ENCODE results near the gene DHX35.

DNA sequence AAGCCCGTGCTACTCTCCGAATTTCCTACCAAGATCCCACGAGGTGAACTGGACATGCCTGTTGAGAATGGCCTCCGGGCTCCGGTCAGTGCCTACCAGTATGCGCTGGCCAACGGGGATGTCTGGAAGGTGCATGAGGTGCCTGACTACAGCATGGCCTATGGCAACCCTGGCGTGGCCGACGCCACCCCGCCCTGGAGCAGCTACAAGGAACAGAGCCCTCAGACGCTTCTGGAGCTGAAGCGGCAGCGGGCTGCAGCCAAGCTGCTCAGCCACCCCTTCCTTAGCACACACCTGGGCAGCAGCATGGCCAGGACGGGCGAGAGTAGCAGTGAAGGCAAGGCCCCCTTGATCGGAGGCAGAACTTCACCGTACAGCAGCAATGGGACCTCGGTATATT is 44.0 kb upstream of the DHX35 start:
- TF ChIP-seq CTCF (tag by site-specific recombination; IDR thresholded peaks at IDR 0.05) (no peak), ZEB2 (tag by site-specific recombination; IDR thresholded peaks at IDR 0.05) (no peak), TCF7L2 (IDR thresholded peaks at IDR 0.05; ENCODE audit: borderline replicate concordance, low read depth, low read length) (no peak), MZF1 (tag by site-specific recombination; IDR thresholded peaks at IDR 0.05; ENCODE audit: borderline replicate concordance) (no peak), ZNF138 (tag by site-specific recombination; IDR thresholded peaks at IDR 0.05; ENCODE audit: borderline replicate concordance) (no peak), ZNF140 (tag by site-specific recombination; IDR thresholded peaks at IDR 0.05) (no peak), ZNF777 (tag by site-specific recombination; IDR thresholded peaks at IDR 0.05; ENCODE audit: borderline replicate concordance) (no peak), KLF10 (tag by site-specific recombination; IDR thresholded peaks at IDR 0.05) (no peak), ZNF26 (tag by site-specific recombination; IDR thresholded peaks at IDR 0.05) (no peak), ZNF747 (tag by site-specific recombination; IDR thresholded peaks at IDR 0.05) (no peak), HOXA7 (CRISPR knock-in tag; IDR thresholded peaks at IDR 0.05; ENCODE audit: borderline replicate concordance) (no peak), GLIS1 (tag by site-specific recombination; IDR thresholded peaks at IDR 0.05) (no peak)
- TF ChIP-seq, protein P1, sequence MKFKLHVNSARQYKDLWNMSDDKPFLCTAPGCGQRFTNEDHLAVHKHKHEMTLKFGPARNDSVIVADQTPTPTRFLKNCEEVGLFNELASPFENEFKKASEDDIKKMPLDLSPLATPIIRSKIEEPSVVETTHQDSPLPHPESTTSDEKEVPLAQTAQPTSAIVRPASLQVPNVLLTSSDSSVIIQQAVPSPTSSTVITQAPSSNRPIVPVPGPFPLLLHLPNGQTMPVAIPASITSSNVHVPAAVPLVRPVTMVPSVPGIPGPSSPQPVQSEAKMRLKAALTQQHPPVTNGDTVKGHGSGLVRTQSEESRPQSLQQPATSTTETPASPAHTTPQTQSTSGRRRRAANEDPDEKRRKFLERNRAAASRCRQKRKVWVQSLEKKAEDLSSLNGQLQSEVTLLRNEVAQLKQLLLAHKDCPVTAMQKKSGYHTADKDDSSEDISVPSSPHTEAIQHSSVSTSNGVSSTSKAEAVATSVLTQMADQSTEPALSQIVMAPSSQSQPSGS (tag by site-specific recombination; IDR thresholded peaks at IDR 0.05; ENCODE audit: low read depth): no peak

All from HEK293 (cell line).